Measurements from ENCODE around the gene SLC6A9. TPM values are rescaled to one million over a fixed set of nuclear protein-coding genes. Genes with fewer than 3 reads are reported as not detected.

SLC6A9 gene
- total RNA-seq, 1 experiment from 2014 or later: 0.40 TPM

GRCh38 chr1:44048532-44049215, 17.4 kb upstream of the SLC6A9 start:
- no peak for DNase-seq (ENCODE audit: low read depth)

DNA sequence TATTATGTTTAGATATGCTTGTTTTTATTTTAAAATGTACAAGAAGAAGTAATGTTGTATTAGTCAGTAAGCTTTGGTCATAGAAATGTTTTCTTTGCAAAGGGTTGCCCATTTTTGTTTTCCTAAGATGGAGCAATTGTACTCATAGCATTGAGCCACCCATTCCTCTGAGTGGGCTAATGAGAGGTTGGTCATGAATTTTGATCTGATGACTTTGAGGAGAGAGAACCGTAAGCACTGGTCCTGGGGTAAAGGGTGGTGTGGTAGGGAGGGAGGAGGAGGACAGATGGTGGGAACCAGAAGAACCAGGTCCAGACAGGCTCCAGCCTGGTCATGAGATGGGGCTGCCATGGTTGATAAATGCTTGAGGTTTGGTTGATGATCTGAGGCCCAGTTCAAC, 15.9 kb upstream of the SLC6A9 start:
- no peak for DNase-seq (ENCODE audit: low read depth)

DNA sequence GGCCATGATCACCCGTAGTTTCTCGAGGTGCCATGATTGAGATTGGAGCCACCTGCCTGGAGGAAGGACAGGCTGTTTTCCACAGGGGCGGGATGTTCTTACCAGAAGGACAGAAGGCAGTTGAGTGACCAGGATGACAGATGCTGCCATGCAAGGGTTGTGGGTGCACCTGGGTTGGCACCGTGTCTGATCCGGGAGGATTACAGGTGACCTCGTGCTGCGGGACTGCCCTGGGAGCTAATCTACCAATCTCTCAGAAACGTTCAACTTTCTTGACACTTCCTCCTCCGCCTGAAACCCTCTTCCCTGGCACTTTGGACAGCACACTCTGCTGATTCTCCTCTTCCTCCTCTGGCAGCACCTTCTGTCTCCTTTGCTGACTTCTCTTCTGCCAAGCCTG, 13.8 kb upstream of the SLC6A9 start:
- no peak for DNase-seq (ENCODE audit: low read depth)

- no peak for DNase-seq (ENCODE audit: low read depth)
Observed at GRCh38 chr1:44044071-44044801, 13.0 kb upstream of the SLC6A9 start.

GRCh38 chr1:44043176-44044070, 12.2 kb upstream of the SLC6A9 start:
- no peak for DNase-seq (ENCODE audit: low read depth)

- DNase-seq (ENCODE audit: low read depth): no peak
Observed at GRCh38 chr1:44040846-44041245, 9.6 kb upstream of the SLC6A9 start.

- DNase-seq (ENCODE audit: low read depth): no peak
Observed at GRCh38 chr1:44040418-44040817, 9.2 kb upstream of the SLC6A9 start.

GRCh38 chr1:44038876-44039657, 7.8 kb upstream of the SLC6A9 start:
- DNase-seq (ENCODE audit: low read depth): peak; percentile 66

DNA sequence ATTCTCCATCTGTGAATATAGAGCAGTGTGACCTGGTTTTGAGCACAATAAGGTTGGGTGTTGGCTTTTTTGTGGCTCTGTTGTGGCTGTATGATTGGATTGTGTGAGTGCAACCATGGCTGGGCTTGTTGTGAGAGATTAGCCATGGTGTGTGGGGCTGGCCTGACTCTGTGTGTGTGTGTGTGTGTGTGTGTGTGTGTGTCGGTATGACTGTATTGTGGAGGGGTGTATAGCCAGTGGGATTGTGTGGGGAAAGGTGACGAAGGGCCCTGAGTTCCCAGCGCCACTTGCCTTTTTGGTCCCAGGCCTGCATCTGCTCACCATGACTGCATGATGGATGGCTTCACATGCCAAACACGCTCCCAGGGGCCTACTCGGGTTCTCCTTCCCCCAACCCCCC, 5.9 kb upstream of the SLC6A9 start:
- no peak for DNase-seq (ENCODE audit: low read depth)

DNA sequence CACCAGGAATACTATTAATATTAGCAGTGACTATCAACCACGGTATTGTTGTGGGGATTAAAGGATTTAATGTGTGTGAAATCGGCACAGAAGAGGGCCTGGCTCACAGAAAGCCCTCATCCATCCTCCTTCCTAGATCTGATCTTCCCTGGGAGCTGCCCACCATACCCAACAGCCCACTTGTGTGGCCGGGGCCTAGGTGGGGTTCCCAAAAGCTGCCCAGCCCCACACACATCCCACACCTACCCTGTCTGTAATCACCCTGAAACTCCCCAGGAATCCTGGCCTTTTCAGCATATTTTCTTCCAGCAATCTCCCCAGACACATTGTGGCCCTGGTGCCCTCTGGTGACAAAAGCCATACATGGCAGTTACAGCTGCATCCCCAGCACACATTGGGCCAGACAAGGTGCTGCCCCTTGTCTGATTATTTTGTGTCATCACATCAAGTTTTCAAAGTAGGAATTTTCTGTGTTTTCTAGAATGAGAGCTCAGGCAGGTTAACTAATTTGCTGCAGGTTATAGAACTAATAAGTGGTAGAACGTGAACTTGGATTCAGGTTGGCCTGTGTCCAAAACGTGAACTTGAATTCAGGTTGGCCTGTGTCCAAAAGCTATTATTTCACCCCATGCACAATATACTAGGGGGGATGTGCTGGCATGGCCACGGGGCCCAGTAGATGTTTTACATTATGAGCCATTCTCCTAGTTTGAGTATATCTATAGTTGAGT, 5.3 kb upstream of the SLC6A9 start:
- DNase-seq (ENCODE audit: low read depth): peak; percentile 63

- no peak for DNase-seq (ENCODE audit: low read depth)
Observed at GRCh38 chr1:44035726-44036408, 4.6 kb upstream of the SLC6A9 start.

GRCh38 chr1:44034976-44035716, 3.9 kb upstream of the SLC6A9 start:
- DNase-seq (ENCODE audit: low read depth): no peak

DNA sequence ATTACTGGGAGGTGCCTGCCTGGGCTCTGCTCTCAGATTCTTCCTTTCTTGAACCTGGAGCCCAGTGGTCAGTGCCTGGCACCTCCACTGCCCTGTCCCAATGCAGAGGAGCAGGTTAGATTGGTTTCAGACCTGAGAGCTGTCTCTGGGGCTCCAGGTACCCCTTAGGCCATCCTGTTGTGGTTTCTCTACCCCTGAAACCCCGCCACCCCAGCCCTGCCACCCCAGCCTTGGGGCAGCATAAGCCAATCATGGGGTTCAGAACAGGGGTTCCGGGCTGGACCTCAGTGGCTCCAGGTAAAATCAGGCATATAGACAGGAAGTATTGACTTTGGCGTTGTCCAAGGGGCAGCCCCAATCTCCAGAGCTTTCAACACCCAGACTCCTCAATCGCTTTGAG, 3.2 kb upstream of the SLC6A9 start:
- no peak for DNase-seq (ENCODE audit: low read depth)

- no peak for DNase-seq (ENCODE audit: low read depth)
Observed at GRCh38 chr1:44033756-44034155, 2.5 kb upstream of the SLC6A9 start.

GRCh38 chr1:44033041-44033575, 1.8 kb upstream of the SLC6A9 start:
- DNase-seq (ENCODE audit: low read depth): no peak

- DNase-seq (ENCODE audit: low read depth): no peak
Observed at GRCh38 chr1:44032170-44032790, 1.0 kb upstream of the SLC6A9 start.

GRCh38 chr1:44030605-44031251, 534 bp downstream of the SLC6A9 start:
- peak; percentile 31 for DNase-seq (ENCODE audit: low read depth)

Data from LHCN-M2 (cell line).